HG02840 (cell line): ENCODE measurements around the gene PRSS23.
"Not testable (repeated sequence)": the region's sequence is repeated elsewhere in the genome, so short reads cannot be mapped to it uniquely, and the experiment has no call there.

ENCODE experiments used
- ATAC-seq: cut with Tn5 transposase; IDR thresholded peaks from one replicate; pipeline ENCODE4 v1.9.1; 2021; ENCODE audit warnings: mild to moderate bottlenecking, moderate library complexity, moderate number of reproducible peaks; ENCODE audit not compliant: unreplicated experiment, low FRiP score

PRSS23 gene

GRCh38 chr11:86811637-86812321 is 11.4 kb downstream of the PRSS23 start:
- no peak for ATAC-seq

GRCh38 chr11:86812322-86812670 is 12.0 kb downstream of the PRSS23 start:
- no peak for ATAC-seq

GRCh38 chr11:86812981-86813380 is 12.6 kb downstream of the PRSS23 start:
- ATAC-seq, result no peak

GRCh38 chr11:86814775-86815174 is 14.4 kb downstream of the PRSS23 start:
- no peak for ATAC-seq

- no peak for ATAC-seq
Observed at GRCh38 chr11:86815726-86816125, 15.4 kb downstream of the PRSS23 start.

GRCh38 chr11:86816251-86816726 is 15.9 kb downstream of the PRSS23 start:
- ATAC-seq, result no peak

GRCh38 chr11:86818462-86819192 is 18.3 kb downstream of the PRSS23 start:
- no peak for ATAC-seq

- not testable (repeated sequence) for ATAC-seq
Observed at GRCh38 chr11:86824139-86824538, 23.8 kb downstream of the PRSS23 start.

GRCh38 chr11:86834376-86834775 is 34.0 kb downstream of the PRSS23 start:
- ATAC-seq, result not testable (repeated sequence)

- ATAC-seq, result not testable (repeated sequence)
Observed at GRCh38 chr11:86844762-86845508, 44.6 kb downstream of the PRSS23 start.

- no peak for ATAC-seq
Observed at GRCh38 chr11:86848132-86848531, 47.8 kb downstream of the PRSS23 start.

- no peak for ATAC-seq
Observed at GRCh38 chr11:86849679-86850078, 49.3 kb downstream of the PRSS23 start.
